Neuronal stem cell (in vitro differentiated cells): ENCODE data around the gene DCUN1D2.
A peak's percentile ranks its signal among the peaks of the same experiment; 100 is the strongest.

Source experiments
- DNase-seq: peaks from one replicate; pipeline ENCODE4 v3.0.0-alpha.2; 2013; ENCODE audit warnings: low spot score
- H2AFZ ChIP-seq: one replicate; pipeline ENCODE4 v1.6.1; 2013; ENCODE audit warnings: mild to moderate bottlenecking, low read length, inconsistent platforms
- H2AK5ac ChIP-seq: 2 replicates; pipeline ENCODE4 v1.6.1; 2013; ENCODE audit warnings: low read depth, mild to moderate bottlenecking, inconsistent platforms, low read length, moderate library complexity, mixed read lengths
- H2BK120ac ChIP-seq: 2 replicates; pipeline ENCODE4 v1.6.1; 2013; ENCODE audit warnings: low read depth, mild to moderate bottlenecking, inconsistent platforms, low read length, moderate library complexity, mixed read lengths
- H2BK12ac ChIP-seq: one replicate; pipeline ENCODE4 v1.6.1; 2013; ENCODE audit warnings: low read length, inconsistent platforms
- H2BK15ac ChIP-seq: 2 replicates; pipeline ENCODE4 v1.6.1; 2013; ENCODE audit warnings: mild to moderate bottlenecking, low read length, inconsistent platforms, mixed read lengths
- H2BK5ac ChIP-seq: one replicate; pipeline ENCODE4 v1.6.1; 2013; ENCODE audit warnings: inconsistent platforms, mild to moderate bottlenecking, low read length, moderate library complexity
- H3K14ac ChIP-seq: one replicate; pipeline ENCODE4 v1.6.1; 2013; ENCODE audit warnings: low read length, inconsistent platforms
- H3K18ac ChIP-seq: 2 replicates; pipeline ENCODE4 v1.6.1; 2013; ENCODE audit warnings: low read length, inconsistent platforms
- H3K23ac ChIP-seq: 2 replicates; pipeline ENCODE4 v1.6.1; 2013; ENCODE audit warnings: low read depth, mild to moderate bottlenecking, mixed read lengths, low read length, inconsistent platforms; ENCODE audit not compliant: poor library complexity
- H3K27ac ChIP-seq: replicated peaks from 3 replicates; pipeline ENCODE4 v1.5.1; 2013; ENCODE audit warnings: low read length, inconsistent platforms
- H3K27me3 ChIP-seq, 3 experiments: 2 replicates each; pipeline ENCODE4 v1.6.1; 2013; ENCODE audit warnings: low read length in 3 of 3, mild to moderate bottlenecking in 2 of 3, inconsistent platforms in 1 of 3, low read depth in 1 of 3, mixed read lengths in 1 of 3, moderate library complexity in 1 of 3; ENCODE audit not compliant: control insufficient read depth in 3 of 3, insufficient read depth in 3 of 3
- H3K36me3 ChIP-seq, 2 donors: replicated peaks in 1 of 2; 2 replicates each; pipeline ENCODE4 v1.6.1; 2013; ENCODE audit warnings: low read length in 2 of 2; ENCODE audit not compliant: control insufficient read depth in 2 of 2, insufficient read depth in 2 of 2
- H3K4ac ChIP-seq: 2 replicates; pipeline ENCODE4 v1.6.1; 2013; ENCODE audit warnings: inconsistent platforms, mild to moderate bottlenecking, low read length, moderate library complexity
- H3K4me1 ChIP-seq, 2 donors: 1 replicate in 1 of 2; 2 replicates in 1 of 2; pipeline ENCODE4 v1.6.1; 2013; ENCODE audit warnings: low read length in 2 of 2, low read depth in 1 of 2; ENCODE audit not compliant: control insufficient read depth in 2 of 2, insufficient read depth in 1 of 2
- H3K4me2 ChIP-seq: one replicate; pipeline ENCODE4 v1.6.1; 2013; ENCODE audit warnings: mild to moderate bottlenecking, low read length, inconsistent platforms; ENCODE audit not compliant: insufficient read depth, poor library complexity, severe bottlenecking
- H3K4me3 ChIP-seq, 2 donors: 2 replicates each; pipeline ENCODE4 v1.5.1; 2013; ENCODE audit warnings: low read length in 2 of 2, mild to moderate bottlenecking in 2 of 2, inconsistent platforms in 1 of 2, moderate library complexity in 1 of 2
- H3K79me1 ChIP-seq: one replicate; pipeline ENCODE4 v1.6.1; 2013; ENCODE audit warnings: low read depth, mild to moderate bottlenecking, inconsistent platforms, low read length, moderate library complexity
- H3K9ac ChIP-seq: one replicate; pipeline ENCODE4 v1.6.1; 2013; ENCODE audit warnings: mild to moderate bottlenecking, low read depth, low read length, inconsistent platforms; ENCODE audit not compliant: poor library complexity
- H3K9me3 ChIP-seq, 2 donors: replicated peaks in 1 of 2; 2 replicates each; pipeline versions ENCODE3 to v1.6.1; 2013; ENCODE audit warnings: low read length in 2 of 2, mild to moderate bottlenecking in 2 of 2, inconsistent platforms in 1 of 2, low read depth in 1 of 2, mixed read lengths in 1 of 2, moderate library complexity in 1 of 2; ENCODE audit not compliant: control insufficient read depth in 2 of 2, insufficient read depth in 1 of 2
- H4K8ac ChIP-seq: one replicate; pipeline ENCODE4 v1.6.1; 2013; ENCODE audit warnings: low read depth, mild to moderate bottlenecking, inconsistent platforms, low read length, moderate library complexity
- H4K91ac ChIP-seq: one replicate; pipeline ENCODE4 v1.6.1; 2013; ENCODE audit warnings: low read length, low read depth, mild to moderate bottlenecking, inconsistent platforms; ENCODE audit not compliant: poor library complexity
- WGBS, 2 donors: extraction: QIAGEN DNeasy Blood & Tissue Kit; methylation state at CpG; one replicate each; pipeline ENCODE4 v1.1.7; 2013; ENCODE audit warnings: missing lambda C conversion rate in 2 of 2, mixed read lengths in 1 of 2; ENCODE audit not compliant: insufficient read length in 2 of 2, insufficient replicate concordance in 1 of 2; ENCODE audit errors: extremely low coverage in 2 of 2; 5-methylcytosine and 5-hydroxymethylcytosine counted together

Gene DCUN1D2

GRCh38 chr13:113507505-113508345 lies 17.2 kb upstream of the DCUN1D2 start:
- no peak for DNase-seq
- no CpG with 5 or more reads among the region's 21 CpGs for WGBS, 2 donors

GRCh38 chr13:113506871-113507388 lies 16.4 kb upstream of the DCUN1D2 start:
- H2BK5ac ChIP-seq = no peak overlapping the region
- H3K4me1 ChIP-seq = no peaks in the 10 kb centered on the region
- H3K18ac ChIP-seq = no peak overlapping the region
- no peak for DNase-seq
- H2BK120ac ChIP-seq = no peak overlapping the region
- H3K4me3 ChIP-seq = no peak overlapping the region
- H3K4me2 ChIP-seq = no peak overlapping the region
- no peak overlapping the region for H3K9ac ChIP-seq
- H3K36me3 ChIP-seq = peaks cover 46 to 88% of the 10 kb centered on the region in 2 donors
- H3K27me3 ChIP-seq = no peaks in the 10 kb centered on the region
- H2AFZ ChIP-seq = no peak overlapping the region
- no peaks in the 10 kb centered on the region for H3K9me3 ChIP-seq
- H4K91ac ChIP-seq = no peak overlapping the region
- no peak overlapping the region for H4K8ac ChIP-seq
- H2AK5ac ChIP-seq = no peak overlapping the region
- H3K14ac ChIP-seq = no peak overlapping the region
- H2BK15ac ChIP-seq = no peak overlapping the region
- H3K4ac ChIP-seq = no peak overlapping the region
- H3K27ac ChIP-seq = no peak overlapping the region
- no peak overlapping the region for H2BK12ac ChIP-seq
- H3K23ac ChIP-seq = no peak overlapping the region
- no CpG with 5 or more reads among the region's 21 CpGs for WGBS, 2 donors
- H3K79me1 ChIP-seq = peaks cover 8% of the 10 kb centered on the region

More at GRCh38 chr13:113507505-113508345, 17.2 kb upstream of the DCUN1D2 start:
- H2BK120ac ChIP-seq = no peak overlapping the region
- H2BK12ac ChIP-seq = no peak overlapping the region
- no peak overlapping the region for H2BK15ac ChIP-seq
- H2AK5ac ChIP-seq = no peak overlapping the region
- no peak overlapping the region for H3K18ac ChIP-seq
- H3K9me3 ChIP-seq = no peaks in the 10 kb centered on the region
- H3K23ac ChIP-seq = peak overlapping the region; percentile 27
- no peaks in the 10 kb centered on the region for H3K4me1 ChIP-seq
- no peak overlapping the region for H3K4me3 ChIP-seq
- H3K79me1 ChIP-seq = peaks cover 6% of the 10 kb centered on the region
- H3K27ac ChIP-seq = no peak overlapping the region
- H4K91ac ChIP-seq = no peak overlapping the region
- H3K4me2 ChIP-seq = no peak overlapping the region
- H4K8ac ChIP-seq = no peak overlapping the region
- no peak overlapping the region for H3K4ac ChIP-seq
- no peak overlapping the region for H2AFZ ChIP-seq
- H2BK5ac ChIP-seq = no peak overlapping the region
- no peak overlapping the region for H3K14ac ChIP-seq
- H3K9ac ChIP-seq = no peak overlapping the region
- H3K27me3 ChIP-seq = no peaks in the 10 kb centered on the region
- H3K36me3 ChIP-seq = peaks cover 41 to 85% of the 10 kb centered on the region in 2 donors

DNA sequence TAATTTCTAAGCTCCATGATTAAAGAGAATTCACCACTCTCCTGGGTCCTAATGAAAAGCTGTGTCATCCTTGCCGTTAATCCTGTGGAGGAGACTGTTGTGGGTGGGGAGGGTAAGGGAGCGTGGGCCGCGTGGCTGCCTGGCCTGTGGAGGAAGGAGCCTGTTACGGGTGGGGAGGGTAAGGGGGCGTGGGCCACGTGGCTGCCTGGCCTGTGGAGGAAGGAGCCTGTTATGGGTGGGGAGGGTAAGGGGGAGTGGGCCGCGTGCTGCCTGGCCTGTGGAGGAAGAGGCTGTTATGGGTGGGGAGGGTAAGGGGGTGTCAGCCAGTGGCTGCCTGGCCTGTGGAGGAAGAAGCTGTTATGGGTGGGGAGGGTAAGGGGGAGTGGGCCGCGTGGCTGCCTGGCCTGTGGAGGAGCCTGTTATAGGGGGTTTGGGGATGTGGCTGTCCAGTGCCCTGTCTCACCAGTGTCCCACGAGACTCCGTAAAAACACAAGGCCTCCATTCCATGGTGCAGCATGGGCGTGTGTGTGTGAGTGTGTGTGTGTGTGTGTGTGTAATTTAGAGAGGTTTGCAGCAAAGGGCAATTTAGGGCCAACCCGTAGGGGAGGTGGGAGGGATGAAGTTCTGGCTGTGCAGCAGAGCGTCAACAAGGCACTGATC lies 15.6 kb upstream of the DCUN1D2 start:
- no CpG with 5 or more reads among the region's 16 CpGs for WGBS, 2 donors
- H2BK12ac ChIP-seq = no peak overlapping the region
- H4K8ac ChIP-seq = no peak overlapping the region
- peaks cover 44 to 90% of the 10 kb centered on the region in 2 donors for H3K36me3 ChIP-seq
- no peak overlapping the region for H3K4ac ChIP-seq
- no peak overlapping the region for H2AK5ac ChIP-seq
- H2BK120ac ChIP-seq = no peak overlapping the region
- peak overlapping the region in 1 of 2 donors; percentile 46 for H3K4me3 ChIP-seq
- no peak overlapping the region for H2BK5ac ChIP-seq
- no peak for DNase-seq
- no peak overlapping the region for H3K27ac ChIP-seq
- H2AFZ ChIP-seq = no peak overlapping the region
- no peak overlapping the region for H3K14ac ChIP-seq
- H3K27me3 ChIP-seq = no peaks in the 10 kb centered on the region
- no peaks in the 10 kb centered on the region for H3K9me3 ChIP-seq
- no peak overlapping the region for H3K23ac ChIP-seq
- H3K4me2 ChIP-seq = no peak overlapping the region
- no peak overlapping the region for H3K18ac ChIP-seq
- no peak overlapping the region for H3K9ac ChIP-seq
- peaks cover 8% of the 10 kb centered on the region for H3K79me1 ChIP-seq
- no peak overlapping the region for H2BK15ac ChIP-seq
- H4K91ac ChIP-seq = no peak overlapping the region
- no peaks in the 10 kb centered on the region for H3K4me1 ChIP-seq

- Histone ChIP-seq H3K4me2 (no peak overlapping the region), H3K4me3 (no peak overlapping the region)
- WGBS, 2 donors = no CpG with 5 or more reads among the region's 16 CpGs
Measured at GRCh38 chr13:113502686-113503085, 12.2 kb upstream of the DCUN1D2 start.

More at GRCh38 chr13:113502686-113503085, 12.2 kb upstream of the DCUN1D2 start:
- Histone ChIP-seq H4K8ac (no peak overlapping the region), H3K36me3 (peaks cover 44 to 96% of the 10 kb centered on the region in 2 donors), H3K9ac (no peak overlapping the region), H3K23ac (peak overlapping the region; percentile 29), H2BK5ac (no peak overlapping the region), H4K91ac (no peak overlapping the region), H3K4ac (no peak overlapping the region), H2BK12ac (no peak overlapping the region), H3K79me1 (peaks cover 5% of the 10 kb centered on the region), H3K18ac (no peak overlapping the region), H3K9me3 (no peaks in the 10 kb centered on the region), H2AK5ac (no peak overlapping the region), H3K27ac (no peak overlapping the region), H2AFZ (no peak overlapping the region), H3K4me1 (no peaks in the 10 kb centered on the region), H3K27me3 (no peaks in the 10 kb centered on the region), H2BK15ac (no peak overlapping the region), H2BK120ac (no peak overlapping the region), H3K14ac (no peak overlapping the region)
- no peak for DNase-seq
